GM23338 (cell line): Measurements from ENCODE around the gene EXOG.

Experiments used
- CREB1 ChIP-seq: fragments of 250-450 bp; sonication (Bioruptor Pico); IDR thresholded peaks from 2 replicates; pipeline ENCODE4 v1.5.0; 2020; ENCODE audit warnings: low read depth, mild to moderate bottlenecking, moderate library complexity
- EZH2 ChIP-seq: fragments of 200-600 bp; sonication (generic); IDR thresholded peaks from one replicate; pipeline ENCODE4 v1.8.0; 2017; ENCODE audit warnings: antibody characterized with exemption, mild to moderate bottlenecking, low read depth; ENCODE audit not compliant: unreplicated experiment
- EZH2phosphoT487 ChIP-seq: fragments of 200-600 bp; sonication (generic); IDR thresholded peaks from one replicate; pipeline ENCODE4 v1.8.1; 2018; ENCODE audit warnings: antibody characterized with exemption; ENCODE audit not compliant: unreplicated experiment
- JUNB ChIP-seq: IDR thresholded peaks from one replicate; pipeline ENCODE4 v1.6.1; 2016; ENCODE audit warnings: antibody characterized with exemption; ENCODE audit not compliant: unreplicated experiment
- NANOG ChIP-seq: IDR thresholded peaks from 2 replicates; pipeline ENCODE4 v1.6.1; 2016; ENCODE audit warnings: antibody characterized with exemption, borderline replicate concordance
- POLR2AphosphoS5 ChIP-seq: IDR thresholded peaks from 2 replicates; pipeline ENCODE4 v1.6.1; 2016; ENCODE audit warnings: antibody characterized with exemption, low read depth
- ZNF114 ChIP-seq: fragments of 250-450 bp; sonication (Bioruptor Pico); IDR thresholded peaks from 2 replicates; pipeline ENCODE4 v1.5.0; 2020; ENCODE audit warnings: mild to moderate bottlenecking, moderate library complexity
- ZNF462 ChIP-seq: fragments of 250-450 bp; sonication (Bioruptor Pico); IDR thresholded peaks from 2 replicates; pipeline ENCODE4 v1.5.0; 2020; ENCODE audit warnings: mild to moderate bottlenecking, moderate library complexity
- TF ChIP-seq, protein P1 (sequence below), 2 experiments: fragments of 200-600 bp in 1 of 2; sonication (generic) in 1 of 2; conservative IDR thresholded peaks; 2 replicates each; pipeline versions ENCODE4 v1.5.1 to v1.6.1; 2016 to 2017; ENCODE audit warnings: antibody characterized with exemption in 2 of 2, low read depth in 2 of 2, mild to moderate bottlenecking in 2 of 2, moderate library complexity in 1 of 2
- TF ChIP-seq, protein P2 (sequence below): IDR thresholded peaks from one replicate; pipeline ENCODE4 v1.6.1; 2018; ENCODE audit warnings: antibody characterized with exemption; ENCODE audit not compliant: unreplicated experiment

DNA sequence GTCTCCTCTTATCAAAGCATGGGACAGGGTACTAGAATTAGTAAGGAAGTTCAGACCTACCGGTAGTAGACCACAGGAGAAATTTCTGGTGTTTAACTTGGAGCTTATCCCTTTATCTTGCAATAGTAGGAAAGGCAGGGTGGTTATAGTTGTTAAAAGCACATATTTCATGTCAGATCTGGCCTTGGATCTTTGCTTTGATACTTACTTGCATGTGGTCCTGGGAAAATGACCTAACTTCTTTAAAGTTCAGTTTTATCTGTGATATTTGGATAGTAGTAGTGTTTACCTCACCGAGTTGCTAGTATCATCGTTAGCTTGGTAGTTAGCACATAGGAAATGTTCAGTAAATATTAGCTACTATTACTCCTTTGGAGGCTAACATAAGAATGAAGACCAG lies 15.4 kb downstream of the EXOG start:
- TF ChIP-seq, protein P1, sequence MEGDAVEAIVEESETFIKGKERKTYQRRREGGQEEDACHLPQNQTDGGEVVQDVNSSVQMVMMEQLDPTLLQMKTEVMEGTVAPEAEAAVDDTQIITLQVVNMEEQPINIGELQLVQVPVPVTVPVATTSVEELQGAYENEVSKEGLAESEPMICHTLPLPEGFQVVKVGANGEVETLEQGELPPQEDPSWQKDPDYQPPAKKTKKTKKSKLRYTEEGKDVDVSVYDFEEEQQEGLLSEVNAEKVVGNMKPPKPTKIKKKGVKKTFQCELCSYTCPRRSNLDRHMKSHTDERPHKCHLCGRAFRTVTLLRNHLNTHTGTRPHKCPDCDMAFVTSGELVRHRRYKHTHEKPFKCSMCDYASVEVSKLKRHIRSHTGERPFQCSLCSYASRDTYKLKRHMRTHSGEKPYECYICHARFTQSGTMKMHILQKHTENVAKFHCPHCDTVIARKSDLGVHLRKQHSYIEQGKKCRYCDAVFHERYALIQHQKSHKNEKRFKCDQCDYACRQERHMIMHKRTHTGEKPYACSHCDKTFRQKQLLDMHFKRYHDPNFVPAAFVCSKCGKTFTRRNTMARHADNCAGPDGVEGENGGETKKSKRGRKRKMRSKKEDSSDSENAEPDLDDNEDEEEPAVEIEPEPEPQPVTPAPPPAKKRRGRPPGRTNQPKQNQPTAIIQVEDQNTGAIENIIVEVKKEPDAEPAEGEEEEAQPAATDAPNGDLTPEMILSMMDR (conservative IDR thresholded peaks at IDR 0.05; ENCODE audit: low read depth in 2 of 2), result no peak
- no peak for TF ChIP-seq EZH2
- TF ChIP-seq CREB1, result no peak
- TF ChIP-seq, protein P2, sequence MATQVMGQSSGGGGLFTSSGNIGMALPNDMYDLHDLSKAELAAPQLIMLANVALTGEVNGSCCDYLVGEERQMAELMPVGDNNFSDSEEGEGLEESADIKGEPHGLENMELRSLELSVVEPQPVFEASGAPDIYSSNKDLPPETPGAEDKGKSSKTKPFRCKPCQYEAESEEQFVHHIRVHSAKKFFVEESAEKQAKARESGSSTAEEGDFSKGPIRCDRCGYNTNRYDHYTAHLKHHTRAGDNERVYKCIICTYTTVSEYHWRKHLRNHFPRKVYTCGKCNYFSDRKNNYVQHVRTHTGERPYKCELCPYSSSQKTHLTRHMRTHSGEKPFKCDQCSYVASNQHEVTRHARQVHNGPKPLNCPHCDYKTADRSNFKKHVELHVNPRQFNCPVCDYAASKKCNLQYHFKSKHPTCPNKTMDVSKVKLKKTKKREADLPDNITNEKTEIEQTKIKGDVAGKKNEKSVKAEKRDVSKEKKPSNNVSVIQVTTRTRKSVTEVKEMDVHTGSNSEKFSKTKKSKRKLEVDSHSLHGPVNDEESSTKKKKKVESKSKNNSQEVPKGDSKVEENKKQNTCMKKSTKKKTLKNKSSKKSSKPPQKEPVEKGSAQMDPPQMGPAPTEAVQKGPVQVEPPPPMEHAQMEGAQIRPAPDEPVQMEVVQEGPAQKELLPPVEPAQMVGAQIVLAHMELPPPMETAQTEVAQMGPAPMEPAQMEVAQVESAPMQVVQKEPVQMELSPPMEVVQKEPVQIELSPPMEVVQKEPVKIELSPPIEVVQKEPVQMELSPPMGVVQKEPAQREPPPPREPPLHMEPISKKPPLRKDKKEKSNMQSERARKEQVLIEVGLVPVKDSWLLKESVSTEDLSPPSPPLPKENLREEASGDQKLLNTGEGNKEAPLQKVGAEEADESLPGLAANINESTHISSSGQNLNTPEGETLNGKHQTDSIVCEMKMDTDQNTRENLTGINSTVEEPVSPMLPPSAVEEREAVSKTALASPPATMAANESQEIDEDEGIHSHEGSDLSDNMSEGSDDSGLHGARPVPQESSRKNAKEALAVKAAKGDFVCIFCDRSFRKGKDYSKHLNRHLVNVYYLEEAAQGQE, result no peak
- TF ChIP-seq EZH2phosphoT487, result no peak
- no peak for TF ChIP-seq POLR2AphosphoS5
- TF ChIP-seq ZNF114, result no peak
- TF ChIP-seq NANOG, result no peak
- no peak for TF ChIP-seq ZNF462 (CRISPR knock-in tag)
- no peak for TF ChIP-seq JUNB
